ENCODE results near the gene HUNK. TPM values are rescaled to one million over a fixed set of nuclear protein-coding genes. Genes with fewer than 3 reads are reported as not detected.

The HUNK gene
- total RNA-seq, 1 donor from 2014 or later = 0.44 TPM

DNA sequence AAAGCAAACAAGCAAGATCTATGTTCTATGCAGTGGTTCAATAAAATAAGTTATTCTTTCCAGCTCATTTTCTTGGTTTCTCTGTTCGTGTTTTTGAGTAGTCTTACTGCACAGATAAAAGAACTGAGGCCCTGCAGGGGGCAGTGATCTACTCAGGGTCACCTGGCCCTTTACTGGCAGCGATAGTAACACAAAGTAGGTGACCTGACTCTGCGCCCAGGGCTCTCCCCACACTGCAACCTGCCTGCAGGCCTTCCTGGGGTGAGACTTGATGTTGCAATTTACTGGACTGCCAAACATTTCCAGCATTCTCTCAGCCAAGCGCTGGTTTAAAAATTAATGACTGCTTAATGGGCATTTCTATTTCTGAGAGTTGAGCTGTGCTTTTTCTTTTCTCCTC is 110.3 kb downstream of the HUNK start:
- H3K27ac ChIP-seq (replicated peaks) = no peak overlapping the region
- DNase-seq = no peak
- no peaks in the 10 kb centered on the region for H3K4me1 ChIP-seq
- no peak for TF ChIP-seq CTCF (IDR thresholded peaks at IDR 0.05; ENCODE audit: borderline replicate concordance)
- no peaks in the 10 kb centered on the region for H3K36me3 ChIP-seq
- no peak overlapping the region for H3K4me3 ChIP-seq
- intact Hi-C loops (cut with micrococcal nuclease) = no loop called here
- peaks cover 18% of the 10 kb centered on the region for H3K27me3 ChIP-seq (ENCODE audit: low read depth)
- peaks cover 6% of the 10 kb centered on the region for H3K9me3 ChIP-seq (replicated peaks)

DNA sequence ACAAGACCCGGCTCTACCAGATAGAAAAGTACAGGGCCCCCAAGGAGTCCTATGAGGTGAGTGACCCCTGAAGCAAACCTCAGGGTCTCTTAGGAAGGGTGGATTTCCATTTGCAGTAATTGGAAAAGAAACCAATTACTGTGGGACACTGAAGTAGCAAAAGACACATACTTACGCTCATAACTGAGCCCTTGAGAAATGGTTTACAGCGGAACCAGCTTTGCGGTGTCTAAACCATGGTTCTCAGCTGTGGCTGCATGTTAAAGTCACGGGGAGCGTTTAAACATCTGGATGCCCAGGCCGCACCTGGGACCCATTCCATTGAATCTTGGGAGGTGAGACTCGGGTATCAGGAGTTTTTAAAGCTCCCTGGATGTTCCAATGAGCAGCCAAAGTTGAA is 110.7 kb downstream of the HUNK start:
- H3K4me3 ChIP-seq = no peak overlapping the region
- no peaks in the 10 kb centered on the region for H3K36me3 ChIP-seq
- no peak overlapping the region for H3K27ac ChIP-seq (replicated peaks)
- DNase-seq = no peak
- intact Hi-C loops (cut with micrococcal nuclease) = no loop called here
- H3K4me1 ChIP-seq = no peaks in the 10 kb centered on the region
- peaks cover 6% of the 10 kb centered on the region for H3K9me3 ChIP-seq (replicated peaks)
- TF ChIP-seq CTCF (IDR thresholded peaks at IDR 0.05; ENCODE audit: borderline replicate concordance) = no peak
- peaks cover 18% of the 10 kb centered on the region for H3K27me3 ChIP-seq (ENCODE audit: low read depth)

DNA sequence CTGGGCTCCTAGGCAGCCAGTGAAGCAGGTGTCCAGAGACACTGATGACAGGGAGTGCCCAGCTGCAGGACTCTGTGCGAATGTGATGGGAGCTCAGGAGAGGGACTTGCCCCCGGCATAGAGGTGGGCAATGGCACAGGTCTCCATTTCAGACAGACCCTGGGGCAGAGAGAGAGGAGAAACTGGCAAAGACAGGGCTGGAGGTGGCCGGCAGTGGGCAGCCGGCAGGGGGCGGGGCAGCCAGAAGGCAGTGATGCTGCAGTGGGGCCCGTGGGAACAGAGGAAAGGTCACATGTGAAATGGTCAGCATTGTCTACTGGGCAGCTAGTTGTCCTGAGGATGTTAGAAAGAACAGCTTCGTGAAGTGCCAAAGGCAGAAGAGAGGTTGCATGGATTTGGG is 112.6 kb downstream of the HUNK start:
- H3K36me3 ChIP-seq = no peaks in the 10 kb centered on the region
- H3K27me3 ChIP-seq (ENCODE audit: low read depth) = peaks cover 21% of the 10 kb centered on the region
- H3K27ac ChIP-seq (replicated peaks) = no peak overlapping the region
- no peak overlapping the region for H3K4me3 ChIP-seq
- no peak for TF ChIP-seq CTCF (IDR thresholded peaks at IDR 0.05; ENCODE audit: borderline replicate concordance)
- intact Hi-C loops (cut with micrococcal nuclease) = no loop called here
- H3K9me3 ChIP-seq (replicated peaks) = peaks cover 6% of the 10 kb centered on the region
- DNase-seq = no peak
- H3K4me1 ChIP-seq = no peaks in the 10 kb centered on the region

- no peak for DNase-seq
- no peak for TF ChIP-seq CTCF (IDR thresholded peaks at IDR 0.05; ENCODE audit: borderline replicate concordance)
- intact Hi-C loops (cut with micrococcal nuclease) = no loop called here
- no peaks in the 10 kb centered on the region for H3K4me1 ChIP-seq
- no peaks in the 10 kb centered on the region for H3K36me3 ChIP-seq
- no peak overlapping the region for H3K27ac ChIP-seq (replicated peaks)
- H3K4me3 ChIP-seq = no peak overlapping the region
- peaks cover 21% of the 10 kb centered on the region for H3K27me3 ChIP-seq (ENCODE audit: low read depth)
- H3K9me3 ChIP-seq (replicated peaks) = peaks cover 1% of the 10 kb centered on the region
These were observed 113.4 kb downstream of the HUNK start for GRCh38 chr21:31986035-31986856.

DNA sequence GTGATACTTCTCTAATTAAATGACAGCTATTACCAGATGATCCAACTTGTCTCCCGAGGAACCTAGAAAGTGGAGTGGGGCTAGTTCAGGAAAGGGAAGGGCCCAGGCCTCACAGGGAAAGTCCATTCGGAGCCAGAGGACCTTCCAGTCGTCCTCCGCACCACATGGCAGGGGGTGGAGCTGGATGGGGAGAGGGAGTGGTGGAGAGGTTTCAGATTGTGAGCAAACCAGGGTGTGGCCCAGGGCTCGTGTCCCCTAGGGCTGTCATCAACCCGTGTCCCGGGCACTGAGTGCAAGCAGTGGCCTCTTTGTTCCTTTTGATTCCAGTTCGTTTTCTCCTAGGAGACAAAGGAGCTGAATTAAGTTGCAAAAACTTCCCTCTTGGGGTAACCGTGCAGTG is 114.9 kb downstream of the HUNK start:
- intact Hi-C loops (cut with micrococcal nuclease) = no loop called here
- H3K4me3 ChIP-seq = no peak overlapping the region
- H3K4me1 ChIP-seq = no peaks in the 10 kb centered on the region
- H3K27ac ChIP-seq (replicated peaks) = no peak overlapping the region
- DNase-seq = peak; percentile 24
- no peak for TF ChIP-seq CTCF (IDR thresholded peaks at IDR 0.05; ENCODE audit: borderline replicate concordance)
- no peaks in the 10 kb centered on the region for H3K9me3 ChIP-seq (replicated peaks)
- H3K36me3 ChIP-seq = no peaks in the 10 kb centered on the region
- H3K27me3 ChIP-seq (ENCODE audit: low read depth) = peaks cover 21% of the 10 kb centered on the region
